ENCODE results near the gene PRCC.

Gene PRCC

GRCh38 chr1:156845055-156845952 is 78.0 kb downstream of the PRCC start:
- DNase-seq: no peak

- DNase-seq: no peak
These were observed 78.7 kb downstream of the PRCC start for GRCh38 chr1:156845953-156846545.

GRCh38 chr1:156846643-156847042 is 79.3 kb downstream of the PRCC start:
- no peak for DNase-seq

- DNase-seq: no peak
These were observed 80.5 kb downstream of the PRCC start for GRCh38 chr1:156847591-156848460.

- DNase-seq: no peak
These were observed 81.3 kb downstream of the PRCC start for GRCh38 chr1:156848461-156849150.

GRCh38 chr1:156849151-156849496 is 81.8 kb downstream of the PRCC start:
- no peak for DNase-seq

All from fibroblast of upper back skin (primary cell).